C4-2B (cell line): Measurements from ENCODE around the gene LHFPL6.

Source experiments
- H3K27ac ChIP-seq: fragments of 450-650 bp; 2 replicates; pipeline ENCODE4 v1.5.1; 2017
- ZFX ChIP-seq: fragments of 450-650 bp; IDR thresholded peaks from 2 replicates; pipeline ENCODE4 v1.6.1; 2017
- TF ChIP-seq, protein P1 (sequence below): fragments of 450-650 bp; conservative IDR thresholded peaks from 2 replicates; pipeline ENCODE4 v1.5.1; 2017; ENCODE audit warnings: mild to moderate bottlenecking

LHFPL6 gene

DNA sequence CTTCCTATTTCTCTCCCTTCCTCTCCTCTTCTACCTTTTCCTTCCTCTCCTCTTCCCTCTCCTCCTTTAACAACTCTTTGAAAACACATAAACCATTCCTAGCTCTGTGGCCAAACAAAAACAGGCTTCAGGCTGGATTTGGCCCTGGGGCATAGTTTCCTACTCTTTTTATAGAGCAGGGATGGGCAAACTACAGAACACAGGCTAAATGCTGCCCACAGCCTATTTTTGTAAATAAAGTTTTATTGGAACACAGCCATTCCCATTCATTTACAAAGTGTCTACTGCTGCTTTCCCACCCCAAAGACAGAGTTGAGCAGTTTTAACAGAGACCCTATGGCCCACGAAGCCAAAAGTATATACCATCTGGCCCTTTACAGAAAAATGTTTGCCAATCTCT, 35.4 kb downstream of the LHFPL6 start:
- no peak for TF ChIP-seq ZFX
- TF ChIP-seq, protein P1, sequence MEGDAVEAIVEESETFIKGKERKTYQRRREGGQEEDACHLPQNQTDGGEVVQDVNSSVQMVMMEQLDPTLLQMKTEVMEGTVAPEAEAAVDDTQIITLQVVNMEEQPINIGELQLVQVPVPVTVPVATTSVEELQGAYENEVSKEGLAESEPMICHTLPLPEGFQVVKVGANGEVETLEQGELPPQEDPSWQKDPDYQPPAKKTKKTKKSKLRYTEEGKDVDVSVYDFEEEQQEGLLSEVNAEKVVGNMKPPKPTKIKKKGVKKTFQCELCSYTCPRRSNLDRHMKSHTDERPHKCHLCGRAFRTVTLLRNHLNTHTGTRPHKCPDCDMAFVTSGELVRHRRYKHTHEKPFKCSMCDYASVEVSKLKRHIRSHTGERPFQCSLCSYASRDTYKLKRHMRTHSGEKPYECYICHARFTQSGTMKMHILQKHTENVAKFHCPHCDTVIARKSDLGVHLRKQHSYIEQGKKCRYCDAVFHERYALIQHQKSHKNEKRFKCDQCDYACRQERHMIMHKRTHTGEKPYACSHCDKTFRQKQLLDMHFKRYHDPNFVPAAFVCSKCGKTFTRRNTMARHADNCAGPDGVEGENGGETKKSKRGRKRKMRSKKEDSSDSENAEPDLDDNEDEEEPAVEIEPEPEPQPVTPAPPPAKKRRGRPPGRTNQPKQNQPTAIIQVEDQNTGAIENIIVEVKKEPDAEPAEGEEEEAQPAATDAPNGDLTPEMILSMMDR: no peak
- H3K27ac ChIP-seq: no peak overlapping the region

GRCh38 chr13:39566216-39566869, 36.6 kb downstream of the LHFPL6 start:
- no peak overlapping the region for H3K27ac ChIP-seq
- TF ChIP-seq ZFX: no peak
- TF ChIP-seq, protein P1: no peak

DNA sequence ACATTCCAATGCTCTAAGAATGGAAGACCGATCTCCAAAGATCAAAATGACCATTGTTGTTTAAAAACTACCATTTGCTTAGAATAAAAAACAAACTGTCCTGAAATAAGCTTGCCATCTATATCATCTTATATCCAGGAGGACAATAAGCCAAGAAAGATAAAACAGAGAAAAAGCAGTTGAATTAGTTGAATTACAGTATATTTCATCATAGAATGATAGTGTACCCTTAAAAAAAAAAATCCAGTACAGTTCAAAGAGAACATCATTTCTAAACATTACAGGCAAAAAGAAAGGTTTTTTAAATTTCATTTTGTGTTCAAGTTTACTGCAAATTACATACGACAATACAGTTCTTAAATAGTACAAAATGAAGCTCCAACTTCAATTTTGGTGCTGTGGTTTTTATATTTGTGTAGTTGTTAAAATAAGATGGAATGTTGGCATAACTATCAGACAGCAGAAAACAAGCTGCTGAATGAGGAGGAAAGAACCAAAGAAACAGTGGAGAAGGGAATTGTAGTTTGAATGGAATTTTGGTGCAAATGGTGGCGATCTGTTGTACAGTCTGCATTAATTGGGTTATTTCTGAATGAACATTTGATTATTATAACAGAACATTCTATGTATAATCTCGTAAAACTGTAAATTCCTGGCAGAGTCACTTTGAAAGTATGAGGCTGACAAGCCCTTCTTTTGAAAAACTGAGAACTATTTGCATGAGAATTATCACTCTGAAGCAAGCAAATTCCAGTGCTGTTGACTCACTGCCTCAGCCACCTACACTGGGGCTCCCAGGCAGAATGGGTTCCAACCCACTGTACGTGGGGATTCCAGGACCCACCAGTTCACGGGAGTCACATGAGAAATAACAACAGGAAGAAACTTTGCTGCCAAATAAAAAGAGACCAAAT, 37.7 kb downstream of the LHFPL6 start:
- no peak for TF ChIP-seq ZFX
- TF ChIP-seq, protein P1: no peak
- no peak overlapping the region for H3K27ac ChIP-seq

DNA sequence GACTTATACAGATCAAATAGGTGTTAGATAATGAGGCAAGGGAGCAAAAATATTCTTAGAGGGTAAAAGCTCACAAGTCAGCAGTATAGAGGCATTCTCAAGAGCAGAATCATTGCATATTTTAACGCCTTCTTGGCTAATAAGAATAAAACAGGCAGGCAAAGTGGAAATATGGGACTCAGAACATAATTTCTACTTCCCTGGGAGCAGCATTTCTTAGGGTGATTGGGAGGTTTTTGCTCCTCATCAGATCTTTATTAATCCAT, 39.6 kb downstream of the LHFPL6 start:
- TF ChIP-seq ZFX: no peak
- TF ChIP-seq, protein P1: no peak
- H3K27ac ChIP-seq: no peak overlapping the region

GRCh38 chr13:39561971-39562370, 41.0 kb downstream of the LHFPL6 start:
- TF ChIP-seq, protein P1: no peak
- no peak for TF ChIP-seq ZFX
- no peak overlapping the region for H3K27ac ChIP-seq

DNA sequence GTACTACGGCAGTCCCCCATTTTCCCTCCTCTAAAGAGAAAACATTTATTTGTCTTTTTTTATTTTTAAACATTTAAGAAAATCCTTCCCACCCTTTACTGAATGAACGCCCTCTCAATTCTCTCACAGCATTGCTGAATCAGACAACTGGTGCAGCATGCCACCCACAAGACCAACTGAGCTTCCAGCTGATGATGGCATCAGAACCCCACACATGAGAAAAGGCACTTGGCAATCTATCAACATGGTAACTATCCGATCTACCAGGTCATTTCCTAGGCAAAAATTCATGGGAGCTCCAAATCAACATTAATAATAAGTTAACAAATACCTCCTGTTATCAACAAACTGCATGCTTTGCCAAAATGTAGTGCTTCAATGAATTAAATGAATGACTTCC, 43.1 kb downstream of the LHFPL6 start:
- TF ChIP-seq, protein P1: no peak
- no peak for TF ChIP-seq ZFX
- no peak overlapping the region for H3K27ac ChIP-seq

DNA sequence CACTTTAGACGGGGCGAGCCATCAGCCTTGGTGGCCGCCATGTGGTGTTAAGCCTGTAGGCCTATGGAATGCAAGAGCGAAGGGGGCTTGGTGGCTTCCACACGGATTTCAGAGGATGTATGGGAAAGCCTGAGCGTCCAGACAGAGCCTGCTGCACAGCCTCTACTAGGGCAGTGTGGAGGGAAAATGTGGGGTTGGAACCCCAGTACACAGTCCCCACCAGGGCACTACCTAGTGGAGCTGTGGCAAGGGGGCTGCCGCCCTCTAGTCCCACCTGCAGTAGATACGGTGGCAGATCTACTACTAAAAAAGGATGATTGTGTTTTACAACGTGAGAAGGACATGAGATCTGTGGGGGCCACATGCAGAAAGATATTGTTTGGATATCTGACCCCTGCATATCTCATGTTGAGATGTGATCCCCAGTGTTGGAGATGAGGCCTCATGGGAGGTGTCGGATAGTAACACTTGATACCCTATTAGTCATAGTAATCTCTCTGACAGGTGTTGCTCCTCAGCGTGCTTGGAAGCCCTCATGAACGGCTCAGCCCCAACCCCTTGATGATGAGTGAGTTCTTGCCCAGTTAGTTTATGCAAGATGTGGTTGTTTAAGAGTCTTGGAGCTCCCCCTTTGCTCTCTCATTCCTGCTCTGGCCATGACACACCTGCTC, 45.6 kb downstream of the LHFPL6 start:
- TF ChIP-seq ZFX: no peak
- TF ChIP-seq, protein P1: no peak
- no peak overlapping the region for H3K27ac ChIP-seq
